ENCODE data around the gene CFAP206.
A peak's percentile ranks its signal among the peaks of the same experiment; 100 is the strongest.
"Not testable (repeated sequence)": the region's sequence is repeated elsewhere in the genome, so short reads cannot be mapped to it uniquely, and the experiment has no call there.

The CFAP206 gene

GRCh38 chr6:87421576-87421975 is 13.8 kb downstream of the CFAP206 start:
- DNase-seq = no peak

DNA sequence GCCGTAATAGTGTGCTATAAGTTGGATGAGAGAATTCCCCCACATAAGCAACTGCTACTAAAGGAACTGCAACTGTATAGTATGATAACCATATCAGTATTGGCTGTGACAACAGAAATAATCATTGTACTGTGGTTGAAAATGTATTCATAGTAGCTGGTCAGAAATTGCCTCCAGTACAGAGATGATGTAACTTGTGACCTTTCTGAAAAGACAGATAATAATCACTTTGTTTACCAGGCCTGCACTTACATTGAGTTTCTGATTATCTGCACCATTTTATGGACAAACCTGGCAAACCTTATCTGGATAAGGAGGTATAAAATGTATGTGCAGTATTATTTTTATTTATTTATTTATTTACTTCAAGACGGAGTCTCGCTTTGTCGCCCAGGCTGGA is 19.0 kb downstream of the CFAP206 start:
- DNase-seq = no peak

GRCh38 chr6:87430499-87430898 is 22.7 kb downstream of the CFAP206 start:
- DNase-seq = no peak

GRCh38 chr6:87431263-87431662 is 23.5 kb downstream of the CFAP206 start:
- no peak for DNase-seq

DNA sequence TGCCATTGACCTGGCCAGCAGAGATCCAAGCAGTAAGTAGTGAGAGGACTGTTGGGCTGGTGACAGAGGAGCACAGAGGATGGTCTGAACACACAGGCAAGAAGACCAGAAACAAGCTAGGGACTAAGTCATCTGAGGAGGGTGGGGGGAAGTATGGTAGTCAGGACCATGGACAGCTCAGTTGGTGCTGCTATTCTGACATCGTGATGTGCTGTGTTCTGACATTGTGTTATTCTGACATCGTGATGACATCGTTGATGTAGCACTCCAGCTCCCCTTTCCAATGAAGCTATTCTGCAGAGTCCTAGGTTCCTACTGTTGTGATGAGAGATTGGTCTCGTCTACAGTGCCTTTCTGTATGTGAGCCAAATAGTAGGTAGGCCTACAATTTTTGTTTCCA is 28.7 kb downstream of the CFAP206 start:
- DNase-seq = peak; percentile 1

DNA sequence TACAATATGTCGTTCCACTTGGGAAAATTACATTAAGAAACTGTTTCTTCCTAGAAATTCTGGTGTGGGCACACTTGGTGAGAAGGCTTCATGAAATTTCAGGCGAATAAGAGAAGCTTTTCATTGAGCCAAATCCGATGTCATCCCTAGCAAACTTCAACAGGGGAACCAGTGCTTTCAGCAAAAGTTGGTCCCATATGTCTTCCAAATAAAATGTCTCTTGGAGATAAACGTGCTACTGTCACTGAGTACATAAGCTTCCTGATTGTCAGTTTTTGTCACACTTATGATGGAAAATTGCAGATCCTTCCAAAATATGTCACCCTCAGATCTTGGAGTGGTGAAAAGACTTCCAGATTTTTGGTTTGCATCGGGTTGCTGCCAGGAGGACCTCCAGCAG is 33.9 kb downstream of the CFAP206 start:
- DNase-seq = no peak

GRCh38 chr6:87444362-87444761 is 36.6 kb downstream of the CFAP206 start:
- no peak for DNase-seq

DNA sequence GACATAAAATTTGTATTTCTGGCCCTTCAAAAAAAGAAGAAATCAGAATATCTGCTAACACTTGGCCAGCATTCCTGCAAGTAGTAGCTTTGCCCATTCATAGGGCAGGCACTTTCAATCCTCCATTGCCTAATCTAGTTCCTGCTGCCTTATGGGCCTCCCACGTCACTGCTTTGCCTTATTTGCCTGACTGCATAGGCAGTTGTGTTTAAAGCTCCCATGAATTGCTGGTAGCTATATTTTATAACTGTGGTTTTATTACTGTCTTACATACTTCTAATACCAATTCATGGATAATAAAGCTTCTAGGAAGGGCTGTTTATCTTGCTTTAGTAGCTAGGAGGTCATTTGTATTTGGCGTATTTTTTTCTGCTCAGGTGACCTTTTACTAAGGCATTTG is 57.3 kb downstream of the CFAP206 start:
- no peak for DNase-seq

- DNase-seq = peak; percentile 81
Observed at GRCh38 chr6:87472525-87473418, 65.0 kb downstream of the CFAP206 start, which contains the start of gene SLC35A1. Gene SLC35A1 (plus strand): TSS chr6:87472974. CDS start chr6:87473004, 30 bp downstream.

GRCh38 chr6:87473419-87473903 is 65.7 kb downstream of the CFAP206 start:
- DNase-seq = peak; percentile 55

- no peak for DNase-seq
Observed at GRCh38 chr6:87481931-87482330, 74.2 kb downstream of the CFAP206 start.

DNA sequence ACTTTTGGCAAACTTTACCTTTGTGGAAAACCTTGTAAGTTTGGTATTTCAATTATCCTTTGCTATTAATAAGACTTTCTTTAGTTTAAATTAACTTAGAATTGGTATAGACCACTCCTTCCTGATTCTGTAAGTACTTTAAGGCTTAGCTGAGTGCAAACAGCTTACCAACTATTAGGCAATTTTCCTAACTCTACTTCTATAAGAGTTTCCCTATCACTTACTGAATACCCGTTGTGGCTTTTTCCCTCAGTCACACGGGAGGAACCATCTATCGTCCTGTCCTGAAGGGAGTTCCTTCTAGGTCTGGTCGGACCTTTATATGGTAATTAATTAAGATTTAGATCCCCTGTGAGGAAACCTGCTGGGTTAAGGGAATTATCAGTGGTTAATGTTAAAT is 74.6 kb downstream of the CFAP206 start:
- no peak for DNase-seq

DNA sequence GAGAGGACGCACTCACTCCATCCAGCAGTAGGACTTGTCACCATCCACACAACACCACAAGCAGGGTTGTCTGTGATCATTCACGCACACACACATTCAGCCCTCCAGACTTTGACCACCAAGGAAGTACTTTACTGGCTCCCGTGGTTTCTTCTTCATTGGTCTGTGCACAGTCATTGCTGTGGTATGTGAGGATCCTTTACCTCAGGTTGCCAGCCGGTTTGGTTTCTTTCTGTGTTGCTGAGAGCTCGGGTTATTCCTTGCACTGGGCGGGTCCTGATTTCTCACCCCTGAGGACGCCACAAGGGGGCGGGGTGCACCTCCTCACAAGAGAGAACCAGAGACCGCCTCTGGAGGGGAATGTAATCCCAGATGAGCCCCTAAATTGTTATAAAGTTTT is 76.2 kb downstream of the CFAP206 start:
- no peak for DNase-seq

DNA sequence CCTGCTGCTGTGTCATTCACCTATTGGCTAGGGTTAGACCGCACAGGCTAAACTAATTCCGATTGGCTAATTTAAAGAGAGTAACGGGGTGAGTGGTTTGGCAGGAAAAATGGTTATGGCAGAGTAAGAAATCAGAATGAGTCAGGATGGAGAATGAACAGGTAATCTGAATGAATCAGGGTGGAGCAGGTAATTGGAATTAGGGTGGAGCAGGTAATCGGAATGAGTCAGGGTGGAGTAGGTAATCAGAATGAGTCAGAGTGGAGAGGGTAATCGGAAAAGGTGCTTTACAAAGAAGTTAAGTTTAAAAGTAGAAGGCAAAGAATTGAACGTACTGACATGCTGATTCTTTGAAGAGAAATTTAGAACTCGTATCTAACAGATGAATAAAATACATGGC is 76.7 kb downstream of the CFAP206 start:
- DNase-seq = no peak

- no peak for DNase-seq
Observed at GRCh38 chr6:87487555-87487954, 79.8 kb downstream of the CFAP206 start.

DNA sequence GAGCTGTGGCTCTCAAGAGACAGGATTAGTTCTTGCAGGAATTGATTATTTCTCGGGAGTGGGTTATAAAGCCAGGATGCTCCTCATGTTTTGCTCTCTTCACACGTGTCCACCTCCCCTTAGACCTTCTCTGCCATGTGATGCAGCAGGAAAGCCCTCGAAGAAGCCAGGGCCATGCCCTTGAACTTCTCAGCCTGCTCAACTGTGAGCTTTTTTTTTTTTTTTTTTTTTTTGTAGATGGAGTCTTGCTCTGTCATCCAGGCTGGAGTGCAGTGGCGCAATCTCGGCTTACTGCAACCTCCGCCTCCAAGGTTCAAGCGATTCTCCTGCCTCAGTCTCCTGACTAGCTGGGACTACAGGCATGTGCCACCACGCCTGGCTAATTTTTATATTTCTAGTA is 81.6 kb downstream of the CFAP206 start:
- not testable (repeated sequence) for DNase-seq

DNA sequence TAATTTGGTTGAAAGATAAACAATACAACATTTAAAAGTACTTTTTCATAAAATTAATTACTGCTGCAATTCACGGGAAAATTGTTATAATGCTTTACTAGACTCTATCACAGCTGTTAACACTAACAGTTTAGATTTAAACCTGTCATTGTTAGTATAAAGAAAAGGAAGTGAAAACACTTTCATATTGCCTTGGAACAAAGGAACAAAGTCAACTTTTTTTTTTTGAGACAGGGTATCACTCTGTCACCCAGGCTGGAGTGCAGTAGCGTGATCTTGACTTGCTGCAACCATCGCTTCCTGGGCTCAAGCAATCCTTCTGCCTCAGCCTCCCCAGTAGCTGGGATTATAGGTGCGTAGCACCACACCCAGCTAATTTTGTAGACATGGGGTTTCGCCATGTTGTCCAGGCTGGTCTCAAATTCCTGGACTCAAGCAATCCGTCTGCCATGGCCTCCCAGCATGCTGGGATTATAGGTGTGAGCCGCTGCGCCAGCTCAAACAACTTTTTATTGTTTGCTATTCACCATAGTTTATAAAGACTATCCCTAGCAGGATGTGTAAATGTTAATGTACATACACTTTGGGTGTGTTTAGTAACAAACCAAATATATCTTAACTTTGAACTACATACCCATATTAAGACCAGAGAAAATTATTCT is 87.1 kb downstream of the CFAP206 start:
- DNase-seq = no peak

GRCh38 chr6:87498048-87498447 is 90.3 kb downstream of the CFAP206 start:
- no peak for DNase-seq

GRCh38 chr6:87501809-87502572 is 94.2 kb downstream of the CFAP206 start:
- no peak for DNase-seq

GRCh38 chr6:87504441-87504840 is 96.7 kb downstream of the CFAP206 start:
- no peak for DNase-seq
